GM21717 (cell line): ENCODE data around the gene OR51I2.

Source experiments
- ATAC-seq: cut with Tn5 transposase; IDR thresholded peaks from one replicate; pipeline ENCODE4 v1.9.1; 2021; ENCODE audit warnings: mild to moderate bottlenecking, moderate library complexity; ENCODE audit not compliant: unreplicated experiment

The OR51I2 gene

DNA sequence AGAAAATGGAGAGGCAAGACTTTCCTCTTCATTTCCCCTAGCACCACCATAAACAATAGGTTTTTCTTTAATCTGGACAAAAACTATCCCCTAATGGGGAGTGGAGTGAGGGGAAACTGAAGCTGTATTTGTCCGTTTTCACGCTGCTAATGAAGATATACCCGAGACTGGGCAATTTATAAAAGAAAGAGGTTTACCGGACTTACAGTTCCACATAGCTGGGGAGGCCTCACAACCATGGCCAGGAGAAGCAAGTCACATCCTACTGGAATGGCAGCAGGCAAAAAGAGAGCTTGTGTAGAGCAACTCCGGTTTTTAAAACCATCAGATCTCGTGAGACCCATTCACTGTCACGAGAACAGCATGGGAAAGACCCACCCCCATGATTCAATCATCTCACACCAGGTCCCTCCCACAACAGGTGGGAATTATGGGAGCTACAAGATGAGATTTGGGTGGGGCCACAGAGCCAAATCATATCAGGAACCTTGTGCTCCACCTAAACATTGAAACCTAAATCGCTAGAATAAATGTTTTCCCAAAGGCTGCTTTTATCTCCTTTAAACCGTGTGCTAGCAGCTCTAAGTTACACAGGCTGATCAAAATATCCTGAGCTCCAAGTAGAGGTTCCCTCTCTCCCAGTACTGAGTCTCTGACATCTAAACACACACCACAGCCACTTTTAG, 56.4 kb downstream of the OR51I2 start:
- ATAC-seq: no peak
